Ovary (tissue), 3 donors: ENCODE measurements around the gene CLK2.

ENCODE experiments used
- EP300 ChIP-seq: sonication (generic); formaldehyde crosslinking; IDR thresholded peaks from one replicate; pipeline ENCODE4 v1.6.1; 2017; ENCODE audit warnings: antibody characterized with exemption
- TF ChIP-seq, protein P1 (sequence below), 3 donors: fragments of 450-650 bp in 2 of 3; fragments of 200-600 bp in 1 of 3; IDR thresholded peaks; one replicate each; pipeline versions ENCODE4 v1.5.1 to v1.8.0; 2016 to 2022; ENCODE audit warnings: antibody characterized with exemption in 3 of 3, mild to moderate bottlenecking in 1 of 3
- donor health status: DM: no; HTN: no; CAD: no.

DNA sequence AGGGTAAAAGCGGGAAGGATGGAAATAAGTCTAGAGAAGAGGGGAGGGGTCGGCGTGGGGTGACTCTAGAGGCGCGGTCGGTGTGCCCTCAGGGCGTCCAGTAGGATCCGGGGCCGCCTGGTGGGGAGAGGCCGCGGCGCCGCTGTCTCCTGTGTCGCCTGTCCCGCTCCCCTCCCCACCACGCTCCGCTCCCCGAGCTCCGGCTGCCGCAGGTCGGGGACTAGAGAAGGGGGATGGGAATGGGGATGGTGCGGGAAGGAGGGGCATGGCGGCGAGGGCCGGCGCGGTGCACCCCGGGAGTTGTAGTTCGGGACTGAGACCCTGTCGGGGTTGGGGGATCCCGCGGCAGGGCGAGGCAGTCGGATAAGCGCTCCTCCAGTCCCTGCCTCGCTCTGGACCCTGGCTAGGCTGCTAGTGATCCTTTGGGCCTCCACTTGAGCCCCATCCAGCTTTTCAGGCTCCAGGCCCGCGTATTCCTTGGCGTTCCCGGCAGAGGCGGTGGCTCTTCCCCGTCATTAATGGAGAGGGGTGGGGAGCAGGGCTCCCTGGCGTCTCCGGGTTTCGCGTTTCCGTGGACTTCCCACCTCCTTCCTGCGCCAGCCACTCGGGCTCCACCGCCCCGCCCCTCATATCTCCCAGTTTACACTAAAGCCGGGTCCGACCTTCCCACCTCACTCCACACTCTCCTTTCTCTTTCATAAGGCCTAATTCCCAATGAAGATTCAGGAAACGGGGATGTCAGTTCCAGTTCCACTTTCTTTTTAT, 17.9 kb downstream of the CLK2 start, which contains the start of gene ENTREP3:
- TF ChIP-seq EP300: no peak
- TF ChIP-seq, protein P1, sequence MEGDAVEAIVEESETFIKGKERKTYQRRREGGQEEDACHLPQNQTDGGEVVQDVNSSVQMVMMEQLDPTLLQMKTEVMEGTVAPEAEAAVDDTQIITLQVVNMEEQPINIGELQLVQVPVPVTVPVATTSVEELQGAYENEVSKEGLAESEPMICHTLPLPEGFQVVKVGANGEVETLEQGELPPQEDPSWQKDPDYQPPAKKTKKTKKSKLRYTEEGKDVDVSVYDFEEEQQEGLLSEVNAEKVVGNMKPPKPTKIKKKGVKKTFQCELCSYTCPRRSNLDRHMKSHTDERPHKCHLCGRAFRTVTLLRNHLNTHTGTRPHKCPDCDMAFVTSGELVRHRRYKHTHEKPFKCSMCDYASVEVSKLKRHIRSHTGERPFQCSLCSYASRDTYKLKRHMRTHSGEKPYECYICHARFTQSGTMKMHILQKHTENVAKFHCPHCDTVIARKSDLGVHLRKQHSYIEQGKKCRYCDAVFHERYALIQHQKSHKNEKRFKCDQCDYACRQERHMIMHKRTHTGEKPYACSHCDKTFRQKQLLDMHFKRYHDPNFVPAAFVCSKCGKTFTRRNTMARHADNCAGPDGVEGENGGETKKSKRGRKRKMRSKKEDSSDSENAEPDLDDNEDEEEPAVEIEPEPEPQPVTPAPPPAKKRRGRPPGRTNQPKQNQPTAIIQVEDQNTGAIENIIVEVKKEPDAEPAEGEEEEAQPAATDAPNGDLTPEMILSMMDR (IDR thresholded peaks at IDR 0.05): no peak
